Lower leg skin (tissue), 3 donors: ENCODE data around the gene SH3BGRL3.

Experiments used
- CTCF ChIP-seq, 3 donors: fragments of 450-650 bp; IDR thresholded peaks; one replicate each; pipeline ENCODE4 v1.5.1; 2016; ENCODE audit warnings: antibody characterized with exemption in 3 of 3, mild to moderate bottlenecking in 3 of 3, moderate library complexity in 2 of 3
- POLR2A ChIP-seq, 2 donors: fragments of 450-650 bp; IDR thresholded peaks; one replicate each; pipeline ENCODE4 v1.6.1; 2016 to 2017; ENCODE audit warnings: antibody characterized with exemption in 2 of 2, mild to moderate bottlenecking in 1 of 2, moderate library complexity in 1 of 2

- TF ChIP-seq POLR2A (IDR thresholded peaks at IDR 0.05) (no peak), CTCF (IDR thresholded peaks at IDR 0.05) (no peak)
These were observed 996 bp upstream of the SH3BGRL3 start for GRCh38 chr1:26278724-26279455.
